HG02981 (cell line): ENCODE data around the gene CENPV.
A peak's percentile ranks its signal among the peaks of the same experiment; 100 is the strongest.

ENCODE experiments used
- ATAC-seq: cut with Tn5 transposase; IDR thresholded peaks from one replicate; pipeline ENCODE4 v1.9.1; 2021; ENCODE audit warnings: mild to moderate bottlenecking, moderate library complexity; ENCODE audit not compliant: unreplicated experiment

CENPV gene

GRCh38 chr17:16363749-16364536, 10.7 kb upstream of the CENPV start:
- ATAC-seq, result peak; percentile 68

- ATAC-seq, result no peak
Observed at GRCh38 chr17:16361874-16362273, 8.6 kb upstream of the CENPV start.

GRCh38 chr17:16358394-16358793, 5.1 kb upstream of the CENPV start:
- no peak for ATAC-seq

- ATAC-seq, result no peak
Observed at GRCh38 chr17:16354585-16354984, 1.3 kb upstream of the CENPV start.

- ATAC-seq, result peak; percentile 49
Observed at GRCh38 chr17:16352667-16353316, 477 bp downstream of the CENPV start.

GRCh38 chr17:16352303-16352666, 984 bp downstream of the CENPV start:
- no peak for ATAC-seq

- no peak for ATAC-seq
Observed at GRCh38 chr17:16351831-16352230, 1.4 kb downstream of the CENPV start.

- ATAC-seq, result no peak
Observed at GRCh38 chr17:16349431-16349830, 3.8 kb downstream of the CENPV start.

GRCh38 chr17:16348586-16348985, 4.7 kb downstream of the CENPV start:
- no peak for ATAC-seq

- no peak for ATAC-seq
Observed at GRCh38 chr17:16346721-16347271, 6.5 kb downstream of the CENPV start.

GRCh38 chr17:16345565-16345964, 7.7 kb downstream of the CENPV start:
- no peak for ATAC-seq

GRCh38 chr17:16343569-16343968, 9.7 kb downstream of the CENPV start:
- no peak for ATAC-seq

GRCh38 chr17:16342979-16343378, 10.3 kb downstream of the CENPV start:
- no peak for ATAC-seq

- no peak for ATAC-seq
Observed at GRCh38 chr17:16339959-16340358, 13.3 kb downstream of the CENPV start.

GRCh38 chr17:16339402-16339801, 13.9 kb downstream of the CENPV start:
- ATAC-seq, result no peak

- ATAC-seq, result no peak
Observed at GRCh38 chr17:16338391-16338790, 14.9 kb downstream of the CENPV start.

GRCh38 chr17:16329519-16330271, 23.6 kb downstream of the CENPV start:
- no peak for ATAC-seq

GRCh38 chr17:16328997-16329396, 24.3 kb downstream of the CENPV start:
- ATAC-seq, result no peak

- ATAC-seq, result no peak
Observed at GRCh38 chr17:16327018-16327417, 26.3 kb downstream of the CENPV start.

- no peak for ATAC-seq
Observed at GRCh38 chr17:16325964-16326363, 27.3 kb downstream of the CENPV start.

GRCh38 chr17:16322636-16323035, 30.6 kb downstream of the CENPV start:
- no peak for ATAC-seq

- ATAC-seq, result no peak
Observed at GRCh38 chr17:16319969-16320368, 33.3 kb downstream of the CENPV start.
